SK-N-SH treated with all-trans-retinoic acid at 6 μM for 48 hours (cell line): ENCODE results near the gene APOA1.

Source experiments
- ARNTL ChIP-seq: fragments of 450-650 bp; formaldehyde crosslinking; IDR thresholded peaks from 2 replicates; pipeline ENCODE4 v1.5.0; 2020; ENCODE audit warnings: low read depth, mild to moderate bottlenecking, moderate library complexity, borderline replicate concordance
- CSRNP3 ChIP-seq: fragments of 250-450 bp; sonication (Bioruptor Pico); IDR thresholded peaks from 2 replicates; pipeline ENCODE4 v1.5.1; 2021; ENCODE audit warnings: mild to moderate bottlenecking, moderate library complexity
- PATZ1 ChIP-seq: fragments of 250-450 bp; sonication (Bioruptor Pico); IDR thresholded peaks from 2 replicates; pipeline ENCODE4 v1.8.0; 2020; ENCODE audit warnings: mild to moderate bottlenecking, moderate library complexity, borderline replicate concordance
- RARB ChIP-seq: fragments of 250-450 bp; sonication (Bioruptor Pico); IDR thresholded peaks from 2 replicates; pipeline ENCODE4 v1.8.0; 2021; ENCODE audit warnings: mild to moderate bottlenecking, moderate library complexity
- SNAI2 ChIP-seq: fragments of 250-450 bp; sonication (Bioruptor Pico); IDR thresholded peaks from 2 replicates; pipeline ENCODE4 v1.5.0; 2020; ENCODE audit warnings: mild to moderate bottlenecking, moderate library complexity
- TCF4 ChIP-seq: fragments of 250-450 bp; sonication (Bioruptor Pico); IDR thresholded peaks from 2 replicates; pipeline ENCODE4 v1.8.0; 2021; ENCODE audit warnings: mild to moderate bottlenecking, moderate library complexity, borderline replicate concordance
- TSHZ2 ChIP-seq: fragments of 250-450 bp; sonication (Bioruptor Pico); IDR thresholded peaks from 2 replicates; pipeline ENCODE4 v1.5.0; 2020; ENCODE audit warnings: mild to moderate bottlenecking, moderate library complexity
- ZFP30 ChIP-seq: fragments of 450-650 bp; formaldehyde crosslinking; IDR thresholded peaks from 2 replicates; pipeline ENCODE4 v1.5.0; 2022; ENCODE audit warnings: mild to moderate bottlenecking, moderate library complexity
- ZNF70 ChIP-seq: fragments of 450-650 bp; formaldehyde crosslinking; IDR thresholded peaks from 2 replicates; pipeline ENCODE4 v1.5.0; 2020; ENCODE audit warnings: mild to moderate bottlenecking, moderate library complexity
- ZNF8 ChIP-seq: fragments of 450-650 bp; formaldehyde crosslinking; IDR thresholded peaks from 2 replicates; pipeline ENCODE4 v1.5.0; 2020; ENCODE audit warnings: mild to moderate bottlenecking, moderate library complexity
- TF ChIP-seq, protein P1 (sequence below): fragments of 250-450 bp; sonication (Bioruptor Pico); IDR thresholded peaks from 2 replicates; pipeline ENCODE4 v1.8.0; 2021; ENCODE audit warnings: low read depth, mild to moderate bottlenecking, moderate library complexity, borderline replicate concordance

- TF ChIP-seq SNAI2 (CRISPR knock-in tag) (no peak), TSHZ2 (no peak), CSRNP3 (no peak), RARB (CRISPR knock-in tag) (no peak), PATZ1 (CRISPR knock-in tag) (no peak), TCF4 (CRISPR knock-in tag) (no peak), ZNF70 (CRISPR knock-in tag) (no peak), ARNTL (CRISPR knock-in tag) (no peak), ZNF8 (CRISPR knock-in tag) (no peak), ZFP30 (no peak)
- TF ChIP-seq, protein P1, sequence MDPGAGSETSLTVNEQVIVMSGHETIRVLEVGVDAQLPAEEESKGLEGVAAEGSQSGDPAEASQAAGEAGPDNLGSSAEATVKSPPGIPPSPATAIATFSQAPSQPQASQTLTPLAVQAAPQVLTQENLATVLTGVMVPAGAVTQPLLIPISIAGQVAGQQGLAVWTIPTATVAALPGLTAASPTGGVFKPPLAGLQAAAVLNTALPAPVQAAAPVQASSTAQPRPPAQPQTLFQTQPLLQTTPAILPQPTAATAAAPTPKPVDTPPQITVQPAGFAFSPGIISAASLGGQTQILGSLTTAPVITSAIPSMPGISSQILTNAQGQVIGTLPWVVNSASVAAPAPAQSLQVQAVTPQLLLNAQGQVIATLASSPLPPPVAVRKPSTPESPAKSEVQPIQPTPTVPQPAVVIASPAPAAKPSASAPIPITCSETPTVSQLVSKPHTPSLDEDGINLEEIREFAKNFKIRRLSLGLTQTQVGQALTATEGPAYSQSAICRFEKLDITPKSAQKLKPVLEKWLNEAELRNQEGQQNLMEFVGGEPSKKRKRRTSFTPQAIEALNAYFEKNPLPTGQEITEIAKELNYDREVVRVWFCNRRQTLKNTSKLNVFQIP (CRISPR knock-in tag), result no peak
Measured at GRCh38 chr11:116827461-116827860, 10.0 kb downstream of the APOA1 start.
